Prostate gland (tissue), 2 donors: ENCODE data around the gene ITFG1.

ENCODE experiments used
- POLR2A ChIP-seq: fragments of 450-650 bp; IDR thresholded peaks from one replicate; pipeline ENCODE4 v1.6.1; 2016; ENCODE audit warnings: antibody characterized with exemption, mild to moderate bottlenecking
- TF ChIP-seq, protein P1 (sequence below), 4 experiments: fragments of 200-600 bp in 2 of 4; fragments of 450-650 bp in 2 of 4; sonication (generic) in 2 of 4; IDR thresholded peaks; 1 replicate in 3 of 4; 2 replicates in 1 of 4; pipeline ENCODE4 v1.5.1; 2016 to 2019; ENCODE audit warnings: antibody characterized with exemption in 4 of 4, mild to moderate bottlenecking in 2 of 4, moderate library complexity in 2 of 4

DNA sequence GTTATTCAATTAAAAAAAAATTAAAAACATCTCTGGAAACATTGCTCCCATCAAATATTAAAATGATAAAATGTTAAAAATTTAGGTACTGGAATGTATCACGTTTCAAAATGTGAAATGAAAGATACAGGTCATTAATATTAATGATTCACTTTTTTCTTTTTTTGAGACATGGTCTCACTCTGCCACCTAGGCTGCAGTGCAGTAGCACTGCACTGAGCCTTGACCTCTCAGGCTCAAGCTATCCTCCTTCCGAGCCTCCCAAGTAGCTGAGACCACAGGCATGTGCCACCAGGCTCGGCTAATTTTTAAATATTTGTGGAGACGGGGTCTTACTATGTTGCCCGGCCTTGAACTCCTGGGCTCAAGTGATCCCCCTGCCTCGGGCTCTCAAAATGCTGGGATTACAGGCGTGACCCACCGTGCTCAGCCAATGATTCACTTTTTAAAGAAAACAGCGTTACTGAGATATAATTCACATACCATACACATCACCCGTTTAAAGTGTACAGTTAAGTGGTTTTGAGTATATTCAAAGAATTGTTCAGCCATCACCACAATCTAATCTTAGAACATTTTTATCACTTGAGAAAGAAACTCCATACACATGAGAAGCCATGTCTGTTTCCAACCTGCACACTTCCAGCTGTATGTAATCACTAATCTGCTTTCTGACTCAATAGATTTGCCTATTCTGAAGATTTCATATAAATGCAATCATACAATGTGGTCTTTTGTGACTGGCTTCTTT, 298.0 kb downstream of the ITFG1 start:
- TF ChIP-seq POLR2A = no peak
- TF ChIP-seq, protein P1, sequence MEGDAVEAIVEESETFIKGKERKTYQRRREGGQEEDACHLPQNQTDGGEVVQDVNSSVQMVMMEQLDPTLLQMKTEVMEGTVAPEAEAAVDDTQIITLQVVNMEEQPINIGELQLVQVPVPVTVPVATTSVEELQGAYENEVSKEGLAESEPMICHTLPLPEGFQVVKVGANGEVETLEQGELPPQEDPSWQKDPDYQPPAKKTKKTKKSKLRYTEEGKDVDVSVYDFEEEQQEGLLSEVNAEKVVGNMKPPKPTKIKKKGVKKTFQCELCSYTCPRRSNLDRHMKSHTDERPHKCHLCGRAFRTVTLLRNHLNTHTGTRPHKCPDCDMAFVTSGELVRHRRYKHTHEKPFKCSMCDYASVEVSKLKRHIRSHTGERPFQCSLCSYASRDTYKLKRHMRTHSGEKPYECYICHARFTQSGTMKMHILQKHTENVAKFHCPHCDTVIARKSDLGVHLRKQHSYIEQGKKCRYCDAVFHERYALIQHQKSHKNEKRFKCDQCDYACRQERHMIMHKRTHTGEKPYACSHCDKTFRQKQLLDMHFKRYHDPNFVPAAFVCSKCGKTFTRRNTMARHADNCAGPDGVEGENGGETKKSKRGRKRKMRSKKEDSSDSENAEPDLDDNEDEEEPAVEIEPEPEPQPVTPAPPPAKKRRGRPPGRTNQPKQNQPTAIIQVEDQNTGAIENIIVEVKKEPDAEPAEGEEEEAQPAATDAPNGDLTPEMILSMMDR (IDR thresholded peaks at IDR 0.05) = no peak
